Sciatic nerve (tissue), 2 donors: ENCODE results near the gene MMP25. TPM values are rescaled to one million over a fixed set of nuclear protein-coding genes. Genes with fewer than 3 reads are reported as not detected.

Experiments used
- ATAC-seq: fragments of 200-7000 bp; cut with Tn5 transposase; one replicate; pipeline ENCODE4 v1.9.1; 2020; ENCODE audit warnings: mild to moderate bottlenecking, moderate library complexity
- DNase-seq: peaks from one replicate; pipeline ENCODE4 v3.0.0-alpha.2; 2020; ENCODE audit warnings: low spot score
- intact Hi-C: fragments of 100-400 bp; cut with DNase I; formaldehyde crosslinking; loops from one replicate; pipeline ENCODE4 v1.14.2; 2022
- total RNA-seq: library from RNA; stranded (reverse); fragmentation: NEBNext Ultra II Directional; extraction: Animal tissue kit (Norgen Biotek cat#: 25700); gene quantifications from one replicate; pipeline ENCODE4 v1.2.1, GENCODE V29; 2021
- donor health status: DM: no; HTN: no; CAD: no.
- donor health status: DM: no; HTN: no; CAD: no.

MMP25 gene
- total RNA-seq, 1 donor from 2014 or later: 9.1 TPM

GRCh38 chr16:3014971-3015370 is 31.4 kb upstream of the MMP25 start:
- intact Hi-C loops: no loop called here
- DNase-seq (no peak), ATAC-seq (no peak)

GRCh38 chr16:3015865-3016521 is 30.4 kb upstream of the MMP25 start:
- no peak for ATAC-seq
- intact Hi-C loops: no loop called here
- DNase-seq: no peak

GRCh38 chr16:3017344-3017743 is 29.0 kb upstream of the MMP25 start:
- no peak for ATAC-seq
- intact Hi-C loops: no loop called here

DNA sequence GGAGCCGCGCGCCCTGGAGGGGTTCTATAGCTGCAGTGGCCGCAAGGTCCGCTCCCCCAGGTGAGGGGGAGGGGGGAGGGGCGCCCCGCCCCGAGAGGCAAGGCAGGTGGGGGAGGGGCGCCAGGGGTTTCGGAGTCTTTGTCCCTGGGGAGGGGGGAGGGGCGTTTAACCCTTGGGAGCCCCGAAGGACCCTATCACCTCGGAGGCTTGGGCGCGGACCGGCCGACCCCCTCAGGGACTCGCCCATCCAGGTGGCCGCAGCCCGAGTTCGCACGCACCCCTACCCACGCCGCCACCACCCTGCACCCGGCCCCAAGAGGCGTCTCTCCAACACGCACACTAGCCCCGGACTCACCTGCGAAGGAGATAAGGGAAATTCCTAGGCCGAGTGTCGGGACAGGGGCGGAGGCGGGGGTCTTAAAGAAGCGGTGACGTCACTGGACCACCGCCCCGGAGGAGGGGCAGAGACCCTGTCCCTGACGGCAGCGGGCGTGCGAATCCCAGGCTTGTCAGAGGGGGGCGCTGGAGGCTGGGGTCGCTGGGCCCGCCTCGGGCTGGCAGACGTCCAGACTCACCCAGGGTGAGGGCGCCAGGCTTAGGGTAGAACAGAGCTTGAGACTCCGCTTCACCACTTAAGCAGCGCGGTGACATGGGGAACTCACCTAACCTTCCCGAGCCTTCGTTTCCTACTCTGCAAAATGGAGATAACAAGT is 28.4 kb upstream of the MMP25 start, which contains the start of gene CLDN6:
Gene CLDN6 (minus strand): TSS at position 390 of the 713 bp plus-strand sequence. CDS start 2,162 bp downstream, outside the sequence.
- intact Hi-C loops: no loop called here
- ATAC-seq (no peak), DNase-seq (no peak)

More at GRCh38 chr16:3017344-3017743, 29.0 kb upstream of the MMP25 start:
- no peak for DNase-seq

DNA sequence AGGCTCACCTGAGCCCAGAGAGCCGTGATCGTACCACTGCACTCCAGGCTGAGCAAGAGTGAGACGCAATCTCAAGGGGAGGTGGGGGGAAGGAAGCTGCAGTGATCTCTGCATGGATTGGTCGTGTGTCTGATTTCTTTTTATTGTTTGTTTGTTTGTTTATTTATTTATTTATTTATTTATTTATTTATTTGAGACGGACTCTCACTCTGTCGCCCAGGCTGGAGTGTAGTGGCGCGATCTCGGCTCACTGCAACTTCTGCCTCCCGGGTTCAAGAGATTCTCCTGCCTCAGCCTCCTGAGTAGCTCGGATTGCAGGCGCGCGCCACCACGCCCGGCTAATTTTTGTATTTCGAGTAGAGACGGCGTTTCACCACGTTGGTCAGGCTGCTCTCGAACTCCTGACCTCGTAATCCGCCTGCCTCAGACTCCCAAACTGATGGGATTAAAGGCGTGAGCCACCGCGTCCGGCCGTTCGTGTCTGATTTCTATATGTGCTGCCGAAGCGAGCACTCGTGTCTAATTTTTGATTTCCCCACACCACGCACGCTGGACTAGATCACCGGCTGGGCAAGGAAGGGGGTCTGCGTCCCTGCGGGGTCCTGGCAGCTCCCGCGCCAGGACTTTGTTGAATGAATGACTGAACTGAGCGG is 26.6 kb upstream of the MMP25 start:
- ATAC-seq: no peak
- intact Hi-C loops: no loop called here
- no peak for DNase-seq

DNA sequence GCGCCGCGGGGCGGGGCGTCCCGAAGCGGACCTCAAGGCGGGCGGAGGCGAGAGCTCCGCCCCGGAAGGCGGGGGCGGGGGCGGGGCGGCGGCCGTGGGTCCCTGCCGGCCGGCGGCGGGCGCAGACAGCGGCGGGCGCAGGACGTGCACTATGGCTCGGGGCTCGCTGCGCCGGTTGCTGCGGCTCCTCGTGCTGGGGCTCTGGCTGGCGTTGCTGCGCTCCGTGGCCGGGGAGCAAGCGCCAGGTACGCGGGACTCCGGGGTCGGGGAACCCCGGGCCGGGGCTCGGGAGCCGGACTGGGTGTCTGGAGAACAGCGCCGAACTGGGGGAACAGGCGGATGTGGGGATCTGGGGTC is 26.1 kb upstream of the MMP25 start, which contains the start of gene TNFRSF12A:
Gene TNFRSF12A (plus strand): TSS at position 122 of the 357 bp plus-strand sequence. CDS start 30 bp downstream, at position 152.
- peak; percentile 83 for DNase-seq
- ATAC-seq: peak; percentile 3
- intact Hi-C loops: no loop called here

GRCh38 chr16:3020604-3021448 is 25.5 kb upstream of the MMP25 start:
- peak; percentile 88 for DNase-seq
- intact Hi-C loops: no loop called here
- ATAC-seq: peak; percentile 8

GRCh38 chr16:3021449-3022207 is 24.7 kb upstream of the MMP25 start:
- intact Hi-C loops: no loop called here
- ATAC-seq (peak; percentile 44), DNase-seq (peak; percentile 88)

GRCh38 chr16:3022208-3022683 is 24.1 kb upstream of the MMP25 start:
- intact Hi-C loops: no loop called here
- peak; percentile 93 for DNase-seq
- ATAC-seq: peak; percentile 79

- DNase-seq: no peak
- intact Hi-C loops: no loop called here
- ATAC-seq: no peak
These were observed 23.5 kb upstream of the MMP25 start for GRCh38 chr16:3022684-3023414.

DNA sequence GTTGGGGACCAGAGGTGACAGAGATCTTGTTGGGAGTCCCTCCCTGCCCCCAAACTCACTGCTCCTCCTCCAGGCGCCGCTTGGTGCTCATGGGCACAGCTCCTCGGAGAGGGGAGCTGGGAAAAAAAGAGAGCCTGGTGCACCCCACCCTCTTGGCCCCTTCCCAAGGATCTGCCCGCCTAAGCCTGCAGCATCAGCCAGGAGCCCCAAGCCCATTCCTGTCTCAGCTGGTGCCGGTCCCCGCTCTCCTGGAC is 23.0 kb upstream of the MMP25 start:
- intact Hi-C loops: no loop called here
- ATAC-seq (peak; percentile 0), DNase-seq (peak; percentile 77)

GRCh38 chr16:3023669-3024478 is 22.5 kb upstream of the MMP25 start, which contains the start of the genes HCFC1R1 and THOC6:
Gene HCFC1R1 (minus strand): TSS chr16:3023942. CDS start chr16:3023941, 1 bp downstream.
Gene THOC6 (plus strand): TSS chr16:3024035. CDS start chr16:3024327, 292 bp downstream.
- intact Hi-C loops: no loop called here
- ATAC-seq: peak; percentile 90
- DNase-seq: peak; percentile 98

DNA sequence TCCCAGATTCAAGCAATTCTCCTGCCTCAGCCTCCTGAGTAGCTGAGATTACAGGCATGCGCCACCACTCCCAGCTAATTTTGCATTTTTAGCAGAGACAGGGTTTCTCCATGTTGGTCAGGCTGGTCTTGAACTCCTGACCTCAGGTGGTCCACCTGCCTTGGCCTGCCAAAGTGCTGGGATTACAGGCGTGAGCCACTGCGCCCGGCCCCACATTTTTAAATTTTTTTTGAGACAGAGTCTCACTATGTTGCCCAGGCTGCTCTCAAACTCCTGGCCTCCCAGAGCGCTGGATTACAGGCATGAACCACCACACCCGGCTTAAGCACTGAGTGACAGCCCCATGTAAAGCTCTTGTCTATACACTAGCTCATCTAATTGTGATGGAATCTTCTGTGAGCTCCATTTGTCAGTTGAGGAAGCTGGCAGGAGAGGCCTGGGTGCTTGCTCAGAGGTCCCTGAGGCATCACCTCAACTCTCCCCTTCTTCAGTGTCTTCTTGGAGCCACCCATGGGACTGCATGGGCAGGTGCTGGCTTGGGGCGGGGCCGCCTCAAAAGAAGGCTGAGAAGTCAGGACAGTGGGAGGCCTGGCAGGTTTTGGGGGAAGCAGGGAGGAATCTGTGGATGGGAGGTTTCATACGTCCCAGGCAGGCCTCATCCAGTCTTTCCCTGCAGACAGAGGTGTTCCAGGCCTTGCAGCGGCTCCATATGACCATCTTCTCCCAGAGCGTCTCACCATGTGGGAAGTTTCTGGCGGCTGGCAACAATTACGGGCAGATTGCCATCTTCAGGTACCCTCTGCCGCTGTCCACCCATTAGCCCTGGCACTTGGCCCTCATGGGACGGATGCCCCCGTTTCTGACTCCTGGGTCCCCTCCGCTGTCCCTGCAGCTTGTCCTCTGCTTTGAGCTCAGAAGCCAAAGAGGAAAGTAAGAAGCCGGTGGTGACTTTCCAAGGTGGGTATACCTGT is 21.0 kb upstream of the MMP25 start:
- ATAC-seq: no peak
- intact Hi-C loops: no loop called here

GRCh38 chr16:3026003-3026378 is 20.4 kb upstream of the MMP25 start:
- DNase-seq (no peak), ATAC-seq (no peak)
- intact Hi-C loops: no loop called here

More for the DNA sequence above, 21.0 kb upstream of the MMP25 start:
- no peak for DNase-seq

GRCh38 chr16:3026609-3027488 is 19.5 kb upstream of the MMP25 start:
- intact Hi-C loops: no loop called here
- DNase-seq: no peak

More at GRCh38 chr16:3026609-3027488, 19.5 kb upstream of the MMP25 start:
- no peak for ATAC-seq
